ENCODE data around the gene GYPC. TPM values are rescaled to one million over a fixed set of nuclear protein-coding genes. Genes with fewer than 3 reads are reported as not detected.

The GYPC gene
- total RNA-seq, 1 experiment from 2014 or later: 13.6 TPM

DNA sequence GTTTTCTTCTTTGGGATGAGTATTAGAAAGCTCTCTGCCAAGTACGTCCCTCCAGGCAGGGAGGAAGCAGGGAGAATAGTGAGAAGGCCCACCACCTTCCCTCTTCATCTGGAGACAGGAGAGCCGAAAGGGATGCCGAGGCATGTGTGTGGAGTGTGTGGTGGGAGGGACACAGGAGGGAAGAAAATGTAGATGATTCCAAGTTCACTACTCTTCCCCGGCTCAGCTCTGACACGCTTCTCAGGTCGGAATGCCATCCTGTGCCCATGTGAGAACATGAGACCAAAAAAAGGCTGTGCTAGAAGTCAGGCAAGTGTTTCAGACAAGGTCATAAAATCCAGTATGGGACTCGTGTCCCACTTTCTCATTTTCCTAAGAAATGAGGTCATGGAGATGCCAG lies 47.4 kb downstream of the GYPC start:
- TF ChIP-seq, protein P1, sequence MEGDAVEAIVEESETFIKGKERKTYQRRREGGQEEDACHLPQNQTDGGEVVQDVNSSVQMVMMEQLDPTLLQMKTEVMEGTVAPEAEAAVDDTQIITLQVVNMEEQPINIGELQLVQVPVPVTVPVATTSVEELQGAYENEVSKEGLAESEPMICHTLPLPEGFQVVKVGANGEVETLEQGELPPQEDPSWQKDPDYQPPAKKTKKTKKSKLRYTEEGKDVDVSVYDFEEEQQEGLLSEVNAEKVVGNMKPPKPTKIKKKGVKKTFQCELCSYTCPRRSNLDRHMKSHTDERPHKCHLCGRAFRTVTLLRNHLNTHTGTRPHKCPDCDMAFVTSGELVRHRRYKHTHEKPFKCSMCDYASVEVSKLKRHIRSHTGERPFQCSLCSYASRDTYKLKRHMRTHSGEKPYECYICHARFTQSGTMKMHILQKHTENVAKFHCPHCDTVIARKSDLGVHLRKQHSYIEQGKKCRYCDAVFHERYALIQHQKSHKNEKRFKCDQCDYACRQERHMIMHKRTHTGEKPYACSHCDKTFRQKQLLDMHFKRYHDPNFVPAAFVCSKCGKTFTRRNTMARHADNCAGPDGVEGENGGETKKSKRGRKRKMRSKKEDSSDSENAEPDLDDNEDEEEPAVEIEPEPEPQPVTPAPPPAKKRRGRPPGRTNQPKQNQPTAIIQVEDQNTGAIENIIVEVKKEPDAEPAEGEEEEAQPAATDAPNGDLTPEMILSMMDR (conservative IDR thresholded peaks at IDR 0.05): no peak
- no peak overlapping the region for H3K4me3 Mint-ChIP-seq
- no peaks in the 10 kb centered on the region for H3K79me2 ChIP-seq (ENCODE audit: insufficient read depth, low read length)
- H2BK15ac ChIP-seq (ENCODE audit: low read depth, low read length): no peak overlapping the region
- H3K9me3 Mint-ChIP-seq: peaks cover 6 to 7% of the 10 kb centered on the region in 2 experiments; a peak in 4 of 5 replicates
- H4K20me1 ChIP-seq (ENCODE audit: control insufficient read depth, insufficient read depth, insufficient read length): no peaks in the 10 kb centered on the region
- no CpG with 5 or more reads among the region's 7 CpGs for WGBS (ENCODE audit: extremely low coverage, insufficient read length, low lambda C conversion rate)
- peaks cover 0 to 9% (median 4%) of the 10 kb centered on the region in 3 experiments; a peak in 4 of 7 replicates for H3K36me3 Mint-ChIP-seq (ENCODE audit: insufficient read depth in 1 of 3, low read depth in 3 of 3)
- H3K4me2 ChIP-seq (ENCODE audit: insufficient read depth, insufficient read length, low read length): no peak overlapping the region
- H3K23me2 ChIP-seq (ENCODE audit: insufficient read length, low read depth, low read length, poor library complexity, severe bottlenecking): no peaks in the 10 kb centered on the region
- H3K27ac ChIP-seq (ENCODE audit: insufficient read length, low read depth, low read length): no peak overlapping the region
- DNase-seq: no peak
- no peak overlapping the region for H3K56ac ChIP-seq (ENCODE audit: insufficient read length, low read depth, low read length)
- H2BK120ac ChIP-seq (ENCODE audit: low read depth, low read length, poor library complexity, severe bottlenecking): no peak overlapping the region
- no peak overlapping the region for H4K5ac ChIP-seq (ENCODE audit: insufficient read length, low read depth, low read length)
- H3K79me1 ChIP-seq (ENCODE audit: insufficient read depth, low read depth, low read length, poor library complexity, severe bottlenecking): no peaks in the 10 kb centered on the region
- no peaks in the 10 kb centered on the region; the same call in 1 of the 2 replicates for H3K27me3 Mint-ChIP-seq (ENCODE audit: low read depth)
- H3K4me1 Mint-ChIP-seq: peaks cover 41 to 51% of the 10 kb centered on the region in 2 experiments
- no peak overlapping the region for H3K14ac ChIP-seq (ENCODE audit: insufficient read depth, low read length)
- peaks cover 4% of the 10 kb centered on the region; the same call in 1 of the 2 replicates for H3K4me1 ChIP-seq (ENCODE audit: insufficient read depth, low read length)
- H3K4ac ChIP-seq (ENCODE audit: low read depth, low read length): no peak overlapping the region
- no peak overlapping the region for H2BK20ac ChIP-seq (ENCODE audit: low read depth, low read length, poor library complexity, severe bottlenecking)
- H3K23ac ChIP-seq (ENCODE audit: insufficient read length, low read depth, low read length): no peak overlapping the region
- no peak overlapping the region for H3T11ph ChIP-seq (ENCODE audit: low read length)
- H2AK5ac ChIP-seq (ENCODE audit: insufficient read length, low read length): no peak overlapping the region
- no peak overlapping the region for H4K8ac ChIP-seq (replicated peaks; ENCODE audit: insufficient read length, low read depth, low read length)
- no peak overlapping the region for H3K9ac ChIP-seq (ENCODE audit: extremely low read depth, insufficient read length, low read length)
- no peak overlapping the region for H2BK12ac ChIP-seq (ENCODE audit: insufficient read length, low read depth, low read length)
- no peak overlapping the region for H4K91ac ChIP-seq (ENCODE audit: insufficient read length, low read depth, low read length)
- H3K9me3 ChIP-seq (ENCODE audit: control insufficient read depth, low read depth, low read length): no peaks in the 10 kb centered on the region
- H2BK5ac ChIP-seq (ENCODE audit: insufficient read length, low read length): no peak overlapping the region
- H3K27me3 ChIP-seq (ENCODE audit: insufficient read depth, low read length): no peaks in the 10 kb centered on the region
- H2AFZ ChIP-seq (ENCODE audit: low read length): no peak overlapping the region
- H3K18ac ChIP-seq (ENCODE audit: insufficient read length, low read depth, low read length): no peak overlapping the region
- H3K27ac Mint-ChIP-seq: no peak overlapping the region
